Measurements from ENCODE around the gene FBXL7.

Gene FBXL7

GRCh38 chr5:15936505-15937245 lies 436.7 kb downstream of the FBXL7 start:
- TF ChIP-seq RAD21 (IDR thresholded peaks at IDR 0.05; ENCODE audit: low read depth): no peak
- TF ChIP-seq NFIC (IDR thresholded peaks at IDR 0.05): no peak
- no peak for TF ChIP-seq EGR1 (IDR thresholded peaks at IDR 0.05)
- TF ChIP-seq TAF1 (IDR thresholded peaks at IDR 0.05; ENCODE audit: low read depth): no peak
- TF ChIP-seq USF1 (IDR thresholded peaks at IDR 0.05): no peak
- no peak for TF ChIP-seq TCF12 (IDR thresholded peaks at IDR 0.05; ENCODE audit: low read depth)
- no peak for TF ChIP-seq TEAD4 (IDR thresholded peaks at IDR 0.05)
- TF ChIP-seq REST (IDR thresholded peaks at IDR 0.05; ENCODE audit: low read depth): no peak
- TF ChIP-seq MAX (IDR thresholded peaks at IDR 0.05): no peak
- no peak for TF ChIP-seq YY1 (IDR thresholded peaks at IDR 0.05; ENCODE audit: low read depth)

- TF ChIP-seq YY1 (IDR thresholded peaks at IDR 0.05; ENCODE audit: low read depth) (no peak), MAX (IDR thresholded peaks at IDR 0.05) (no peak), TAF1 (IDR thresholded peaks at IDR 0.05; ENCODE audit: low read depth) (no peak), EP300 (IDR thresholded peaks at IDR 0.05; ENCODE audit: borderline replicate concordance) (no peak), NFIC (IDR thresholded peaks at IDR 0.05) (no peak), REST (IDR thresholded peaks at IDR 0.05; ENCODE audit: low read depth) (no peak), USF1 (IDR thresholded peaks at IDR 0.05) (no peak), ZBTB7A (IDR thresholded peaks at IDR 0.05; ENCODE audit: low read depth) (no peak), RAD21 (IDR thresholded peaks at IDR 0.05; ENCODE audit: low read depth) (no peak), TCF12 (IDR thresholded peaks at IDR 0.05; ENCODE audit: low read depth) (no peak), CREB1 (IDR thresholded peaks at IDR 0.05; ENCODE audit: low read depth) (no peak), FOXM1 (IDR thresholded peaks at IDR 0.05; ENCODE audit: borderline replicate concordance, low read depth) (no peak), EGR1 (IDR thresholded peaks at IDR 0.05) (no peak), CEBPB (IDR thresholded peaks at IDR 0.05) (no peak), TEAD4 (IDR thresholded peaks at IDR 0.05) (no peak)
Measured at GRCh38 chr5:15937708-15938107, 437.7 kb downstream of the FBXL7 start.

GRCh38 chr5:15938186-15938585 lies 438.2 kb downstream of the FBXL7 start:
- TF ChIP-seq USF1 (IDR thresholded peaks at IDR 0.05) (no peak), EGR1 (IDR thresholded peaks at IDR 0.05) (no peak), REST (IDR thresholded peaks at IDR 0.05; ENCODE audit: low read depth) (no peak)

- TF ChIP-seq TEAD4 (IDR thresholded peaks at IDR 0.05): no peak
- TF ChIP-seq YY1 (IDR thresholded peaks at IDR 0.05; ENCODE audit: low read depth): no peak
- no peak for TF ChIP-seq TAF1 (IDR thresholded peaks at IDR 0.05; ENCODE audit: low read depth)
Measured at GRCh38 chr5:15938961-15939360, 439.0 kb downstream of the FBXL7 start.

Data from Ishikawa (cell line).